ENCODE data around the gene PPM1F.

- TF ChIP-seq ARNTL (CRISPR knock-in tag; IDR thresholded peaks at IDR 0.05; ENCODE audit: borderline replicate concordance, low read depth) (no peak), ESRRG (CRISPR knock-in tag; IDR thresholded peaks at IDR 0.05) (no peak), BACH2 (CRISPR knock-in tag; IDR thresholded peaks at IDR 0.05; ENCODE audit: borderline replicate concordance) (no peak), CREB5 (CRISPR knock-in tag; IDR thresholded peaks at IDR 0.05; ENCODE audit: low read depth) (no peak), ISL1 (CRISPR knock-in tag; IDR thresholded peaks at IDR 0.05) (no peak)
Measured at GRCh38 chr22:21977814-21978213, 25.2 kb upstream of the PPM1F start.

All from SK-N-SH treated with all-trans-retinoic acid at 6 μM for 48 hours (cell line).